HG03280 (cell line): ENCODE measurements around the gene POU2F3.

Experiments
- ATAC-seq: cut with Tn5 transposase; IDR thresholded peaks from one replicate; pipeline ENCODE4 v1.9.1; 2021; ENCODE audit warnings: mild to moderate bottlenecking, moderate library complexity; ENCODE audit not compliant: unreplicated experiment

Gene POU2F3

DNA sequence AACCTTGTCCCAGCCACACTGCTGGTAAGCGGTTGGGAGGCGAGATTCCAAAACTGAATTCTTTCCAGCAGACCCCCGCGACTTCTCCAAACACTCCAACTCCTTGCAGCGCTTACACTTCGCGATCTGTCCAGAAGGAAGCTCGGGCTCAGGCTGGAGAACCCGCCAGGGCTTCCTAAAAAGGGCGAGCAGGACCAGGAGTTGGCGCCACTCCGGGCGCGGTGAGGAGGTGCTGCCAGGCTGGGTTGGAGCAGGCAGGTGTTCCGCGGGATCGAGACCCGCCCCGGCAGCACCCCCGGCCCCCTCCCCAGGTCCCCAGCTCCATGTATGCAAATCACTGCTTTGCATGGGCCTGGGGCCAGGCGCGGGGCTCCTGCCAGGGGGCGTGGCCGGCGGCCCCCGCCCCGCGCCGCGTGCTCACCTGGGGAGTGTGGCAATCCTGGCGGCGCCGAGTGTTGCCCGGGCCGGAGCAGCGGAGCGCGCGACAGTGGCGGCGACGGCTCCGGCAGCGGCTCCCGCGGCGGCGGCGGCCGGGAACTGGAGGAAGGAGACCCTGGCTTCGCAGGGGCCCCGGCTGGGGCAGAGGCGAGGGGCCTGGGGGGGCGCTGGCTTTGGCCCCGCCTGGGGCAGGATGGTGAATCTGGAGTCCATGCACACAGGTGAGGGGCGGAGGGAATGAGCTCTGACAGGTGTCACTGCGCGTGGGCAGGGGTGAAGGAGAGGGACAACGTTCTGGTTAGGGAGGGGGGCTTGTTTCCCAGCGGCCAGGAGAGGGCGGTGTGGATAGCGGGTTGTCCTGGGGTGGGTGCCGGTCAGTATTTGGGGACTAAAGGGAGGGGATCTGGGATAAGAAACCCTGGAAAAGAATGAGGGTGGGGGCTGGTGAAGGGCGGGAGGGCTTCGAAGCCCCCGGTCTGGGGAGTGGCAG, at the start of gene POU2F3:
TSS of gene POU2F3 (plus strand) at position 428 of the 928 bp plus-strand sequence. CDS start at position 632, 204 bp downstream.
- no peak for ATAC-seq

DNA sequence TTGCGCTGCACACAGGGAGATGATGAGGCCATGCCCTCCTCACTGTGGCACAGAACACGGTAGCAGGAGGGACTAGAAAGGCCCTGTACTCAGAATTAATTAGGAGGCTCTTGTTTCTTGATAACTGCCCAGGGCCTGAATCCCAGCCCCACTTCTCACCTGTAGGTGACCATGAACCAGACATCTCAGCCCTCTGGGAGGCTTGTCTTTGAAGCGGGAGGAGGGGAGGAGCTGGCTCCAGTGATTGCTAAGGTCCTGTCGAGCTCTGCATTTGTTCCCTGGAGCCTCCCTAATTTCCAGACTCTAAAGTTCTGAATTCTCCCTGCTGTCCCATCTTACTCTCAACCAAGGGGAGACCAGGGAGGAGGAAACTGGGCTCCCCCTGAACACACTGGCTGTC, 48.9 kb upstream of the POU2F3 start:
- ATAC-seq: no peak

DNA sequence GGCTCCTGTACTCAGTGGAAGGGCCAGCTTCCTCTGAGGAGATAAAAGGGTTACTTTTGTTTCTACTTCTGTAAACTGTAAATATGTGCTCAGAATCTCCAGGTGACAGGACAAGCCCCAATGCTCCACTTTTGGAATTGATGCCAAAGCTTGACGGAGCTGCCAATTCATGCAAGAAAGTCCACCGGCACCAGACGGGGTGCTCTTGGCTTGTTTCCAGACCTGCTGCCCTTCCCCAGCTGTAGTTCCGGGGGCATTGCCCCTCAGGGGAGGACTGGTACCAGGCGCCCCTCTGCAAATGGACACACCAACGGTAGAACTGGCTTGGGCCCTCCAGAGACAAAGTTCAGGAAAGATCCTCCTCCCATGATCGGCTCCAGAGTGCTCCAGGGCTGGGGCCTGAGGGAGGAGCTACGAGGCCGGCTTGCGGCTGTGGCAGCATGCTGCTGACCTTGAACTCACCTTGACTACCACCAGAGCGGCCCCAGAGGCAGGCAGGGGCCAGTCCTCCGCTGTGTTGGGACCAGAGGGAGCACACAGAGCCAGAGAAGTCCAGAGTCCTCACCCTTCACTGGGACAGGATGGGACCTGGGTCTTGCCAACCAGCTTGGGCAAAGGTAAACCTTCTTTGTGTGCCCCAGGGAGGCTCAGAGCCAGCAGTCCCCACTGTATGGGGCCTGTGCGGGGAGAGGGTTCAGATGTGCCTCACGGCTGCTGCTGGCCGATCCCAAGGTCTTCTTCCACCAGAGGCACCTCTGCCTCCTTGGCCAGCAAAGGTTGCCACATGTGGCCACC, 46.9 kb upstream of the POU2F3 start:
- ATAC-seq: no peak

DNA sequence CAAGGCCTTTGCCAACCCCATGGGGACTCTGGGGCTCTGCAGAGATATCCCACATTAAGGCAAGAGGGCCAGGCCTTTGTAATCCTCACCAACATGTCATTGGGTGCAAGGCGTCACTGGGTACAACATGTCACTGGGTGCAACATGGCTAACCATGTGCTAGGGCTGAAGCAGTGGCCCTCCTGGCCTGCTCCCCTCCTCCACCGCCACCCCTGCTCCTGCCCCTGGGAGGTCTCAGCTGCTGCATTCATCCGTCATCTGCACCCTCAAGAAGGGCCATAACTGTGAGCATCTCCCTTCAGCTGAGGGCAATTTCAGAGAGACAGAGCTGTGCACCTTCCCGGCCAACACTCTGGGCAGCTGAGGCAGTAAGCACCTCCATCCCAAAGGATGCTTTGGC, 45.8 kb upstream of the POU2F3 start:
- ATAC-seq: no peak

DNA sequence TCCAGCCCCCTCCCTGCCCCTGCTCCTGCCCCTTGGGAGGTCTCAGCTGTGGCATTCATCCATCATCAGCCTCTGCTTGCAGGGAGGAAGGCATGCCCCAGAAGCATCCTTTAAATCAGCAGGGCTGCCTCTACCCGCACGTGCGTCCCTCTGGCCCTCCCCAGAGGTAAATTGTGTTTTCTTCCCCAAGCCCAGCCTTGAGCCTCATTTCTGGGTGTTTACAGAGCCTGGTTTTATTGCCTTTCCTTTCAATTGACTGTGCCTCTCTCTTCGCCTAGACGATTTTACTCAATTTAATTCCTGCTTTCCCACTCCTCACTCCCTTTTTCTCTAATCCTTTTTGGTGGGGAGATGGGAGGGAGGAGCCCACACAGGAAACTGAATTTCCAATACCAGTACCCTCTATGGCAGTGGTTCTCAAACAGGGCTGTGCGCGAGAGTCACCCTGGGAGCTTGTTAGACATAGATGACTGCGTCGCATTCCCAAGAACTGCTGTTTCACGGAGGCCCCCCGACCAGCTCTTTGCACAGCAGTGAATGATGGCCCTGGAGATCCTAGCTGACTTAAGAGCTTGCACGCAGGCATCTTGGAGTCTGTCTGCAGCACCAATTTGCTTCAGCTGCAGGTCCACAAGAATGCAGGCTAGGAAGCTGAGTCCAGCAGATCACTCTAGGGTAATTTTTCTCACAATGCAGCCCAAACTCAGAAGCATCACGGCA, 44.2 kb upstream of the POU2F3 start:
- ATAC-seq: no peak

DNA sequence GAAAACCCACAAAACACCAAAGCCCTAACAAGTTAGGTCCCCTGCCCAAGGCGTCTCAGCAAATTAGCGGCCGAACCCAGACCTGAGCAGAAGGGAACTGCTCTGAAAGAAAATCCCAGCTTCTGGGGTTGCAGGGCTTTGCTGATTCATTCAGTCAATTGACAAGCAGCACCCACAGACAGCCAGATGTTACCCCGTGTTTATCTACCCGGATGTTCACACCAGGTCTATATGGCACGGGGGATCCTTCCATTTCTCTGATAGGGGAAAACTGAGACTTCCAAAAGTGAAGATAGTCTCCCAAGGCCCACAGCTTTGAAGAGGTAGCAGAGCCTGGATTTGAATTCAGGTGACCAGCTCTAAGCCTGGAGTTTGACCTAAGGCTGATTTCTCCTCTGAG, 43.1 kb upstream of the POU2F3 start:
- no peak for ATAC-seq

DNA sequence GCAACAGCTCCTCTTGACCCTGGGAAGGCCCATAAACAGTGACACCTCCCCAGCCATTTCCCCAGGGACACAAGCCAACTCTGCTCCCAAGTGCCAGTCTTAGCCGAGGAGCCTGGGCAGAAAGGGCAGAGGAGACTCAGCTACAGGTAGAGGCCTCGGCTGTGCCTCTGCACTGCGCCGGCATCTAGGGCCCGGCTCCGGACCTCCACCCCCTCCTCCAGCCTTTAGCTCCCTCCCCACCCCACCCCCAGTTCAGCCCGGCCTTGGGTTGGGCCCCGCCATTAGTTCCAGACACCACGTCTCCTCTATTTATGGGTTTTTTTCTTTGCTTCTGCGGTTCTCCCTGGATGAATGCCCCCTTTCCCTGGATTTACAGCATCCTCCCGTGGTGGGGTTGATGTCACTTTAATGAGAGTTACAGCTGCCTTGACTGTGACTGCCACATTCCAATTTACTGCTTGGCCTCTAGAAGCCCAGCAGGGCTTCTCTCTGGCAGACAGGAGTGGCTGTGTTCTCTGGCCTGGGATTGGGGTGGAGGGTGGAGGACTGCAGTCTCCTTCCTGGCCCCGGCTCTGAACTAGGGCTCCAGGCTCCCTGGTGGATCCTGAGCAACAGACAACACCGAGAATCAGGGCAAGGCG, 42.6 kb upstream of the POU2F3 start:
- no peak for ATAC-seq

DNA sequence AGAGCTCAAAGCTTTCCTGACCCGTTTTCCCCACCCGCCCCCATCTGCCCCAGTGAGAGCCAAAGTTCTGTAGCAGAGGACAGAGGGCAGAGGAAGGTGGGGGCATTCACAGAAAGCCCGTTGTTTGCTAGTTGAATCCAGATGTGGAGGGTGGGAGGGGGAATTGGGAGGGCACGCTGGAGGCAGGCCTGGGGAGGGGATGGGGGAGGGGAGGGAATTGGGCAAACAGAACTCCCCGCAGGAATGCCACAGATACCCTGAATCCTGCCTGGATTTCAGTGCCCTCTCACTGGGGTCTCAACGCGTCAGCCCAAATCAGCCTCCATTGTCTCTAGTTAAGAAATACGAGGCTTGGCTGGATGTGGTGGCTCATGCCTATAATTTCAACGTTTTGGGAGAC, 42.0 kb upstream of the POU2F3 start:
- no peak for ATAC-seq

DNA sequence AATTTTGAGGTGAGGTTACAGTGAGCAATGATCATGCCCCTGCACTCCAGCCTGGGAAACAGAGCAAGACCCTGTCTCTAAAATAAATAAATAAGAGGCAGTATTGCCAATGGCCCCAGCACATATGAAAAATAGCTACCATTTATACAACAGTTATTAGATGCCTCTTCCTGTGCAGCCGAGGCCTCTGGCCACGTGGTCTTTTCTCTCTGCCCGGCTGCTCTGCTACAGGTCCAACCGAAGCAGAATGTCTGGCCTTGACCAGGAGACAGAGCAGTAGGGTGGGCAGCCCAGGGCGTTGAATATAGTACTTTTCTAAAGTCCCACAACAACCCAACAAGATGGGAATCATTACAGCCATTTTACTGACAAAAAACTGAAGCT, 41.5 kb upstream of the POU2F3 start:
- ATAC-seq: no peak

DNA sequence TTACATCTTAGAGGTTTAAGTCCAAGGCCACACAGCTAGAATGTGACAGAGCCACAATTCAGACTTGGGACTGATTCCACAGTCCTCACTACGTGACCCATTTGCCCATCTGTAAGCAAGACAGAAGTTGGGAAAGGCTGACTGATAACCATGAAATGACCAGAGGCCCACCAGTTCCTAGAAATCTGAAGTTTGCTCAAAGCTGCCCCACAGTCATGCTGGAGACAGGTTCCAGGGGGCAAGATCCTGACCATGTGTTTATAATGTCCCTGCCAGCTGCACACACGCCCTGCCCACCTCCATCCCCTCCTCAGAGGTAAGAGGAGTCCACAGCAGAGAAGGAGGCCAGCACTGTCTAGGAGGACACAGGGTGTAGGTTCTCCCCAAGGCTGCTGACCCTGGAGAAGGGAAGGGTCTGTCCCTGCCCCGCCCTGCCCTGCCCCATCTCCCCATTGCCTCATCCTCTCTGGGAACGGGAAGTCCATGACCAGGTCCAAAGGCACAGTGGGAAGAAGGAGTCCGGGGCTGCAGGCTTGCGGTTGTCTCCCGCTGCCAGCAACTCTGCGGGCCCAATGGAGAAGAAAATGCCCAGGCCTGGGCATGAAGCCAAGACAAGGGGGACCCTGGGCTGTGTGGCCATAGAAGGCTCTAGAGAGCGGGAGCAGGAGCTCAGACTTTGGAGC, 41.0 kb upstream of the POU2F3 start:
- no peak for ATAC-seq

DNA sequence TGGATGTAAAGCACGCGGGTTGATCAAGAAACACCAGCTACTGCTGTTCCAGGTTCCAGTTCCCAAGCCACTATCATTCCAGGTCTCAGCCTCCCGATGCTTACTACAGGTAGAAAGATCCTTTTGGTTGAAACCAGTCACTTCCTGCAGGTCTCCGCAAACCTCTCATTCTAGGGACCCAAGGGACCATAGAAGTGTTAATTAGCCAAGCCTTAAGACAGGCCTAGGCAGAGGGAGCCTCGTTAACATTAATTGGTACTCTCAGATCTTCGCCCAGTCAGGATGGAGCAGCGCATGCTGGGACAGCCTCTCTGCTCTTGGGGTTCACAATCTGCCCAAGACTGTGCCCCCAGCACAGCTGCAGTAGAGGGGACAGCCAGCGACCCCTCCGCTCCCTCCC, 40.3 kb upstream of the POU2F3 start:
- no peak for ATAC-seq

DNA sequence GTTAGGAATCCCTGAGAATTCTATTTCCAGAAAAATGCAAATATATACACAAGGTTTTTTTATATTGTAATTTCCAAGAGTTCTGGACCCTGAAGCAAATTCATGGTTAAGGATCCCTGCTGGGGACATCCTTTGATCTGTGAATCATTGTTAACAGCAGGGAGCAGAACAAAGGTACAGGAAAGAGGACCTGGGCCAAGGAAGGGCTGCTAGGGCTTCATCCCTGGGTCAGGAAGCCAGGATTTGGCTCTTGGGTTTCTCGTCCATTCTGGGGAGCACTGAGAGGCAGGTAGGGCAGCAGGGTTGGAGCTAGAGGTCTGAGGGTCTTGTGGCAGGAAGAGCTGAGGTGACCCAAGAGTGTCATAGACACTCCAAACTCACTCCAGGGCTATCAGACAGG, 39.3 kb upstream of the POU2F3 start:
- no peak for ATAC-seq

DNA sequence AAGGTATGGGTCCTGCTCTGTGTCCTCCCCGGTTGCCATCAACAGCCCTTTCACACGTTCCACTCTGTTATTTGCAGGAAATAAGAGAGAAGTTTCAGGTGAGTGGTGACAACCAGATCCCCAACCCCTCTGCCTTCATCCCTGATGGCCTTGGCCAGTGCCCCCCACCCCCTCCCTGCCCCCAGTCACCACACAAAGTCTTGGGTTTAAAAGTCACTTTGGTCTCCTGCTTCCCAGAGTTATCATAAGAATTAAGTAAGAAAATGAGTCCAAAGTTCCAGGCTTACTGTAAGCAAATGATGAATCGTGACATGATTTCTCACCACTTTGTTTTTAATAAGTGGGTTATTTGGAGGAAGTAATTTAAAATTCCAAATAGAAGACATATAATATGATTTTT, 38.3 kb upstream of the POU2F3 start:
- no peak for ATAC-seq

DNA sequence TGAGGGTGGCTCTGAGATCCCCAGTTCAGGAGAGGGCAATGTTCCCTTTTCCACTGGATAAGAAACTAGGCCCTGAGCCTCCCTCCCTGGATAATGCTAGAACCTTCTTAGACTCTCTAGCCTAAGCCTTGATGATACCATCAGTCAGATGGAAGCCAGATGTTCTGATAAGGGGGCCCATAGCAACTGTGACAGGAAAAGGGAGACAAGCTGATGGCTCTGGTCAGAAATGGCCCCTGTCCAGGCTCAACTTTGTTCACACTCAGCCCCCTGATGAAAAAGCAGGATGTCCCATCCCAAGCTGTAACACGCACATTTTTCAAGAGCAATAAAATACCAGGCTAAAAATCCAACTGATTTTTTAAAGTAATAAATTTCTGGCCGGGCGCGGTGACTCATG, 36.3 kb upstream of the POU2F3 start:
- no peak for ATAC-seq

DNA sequence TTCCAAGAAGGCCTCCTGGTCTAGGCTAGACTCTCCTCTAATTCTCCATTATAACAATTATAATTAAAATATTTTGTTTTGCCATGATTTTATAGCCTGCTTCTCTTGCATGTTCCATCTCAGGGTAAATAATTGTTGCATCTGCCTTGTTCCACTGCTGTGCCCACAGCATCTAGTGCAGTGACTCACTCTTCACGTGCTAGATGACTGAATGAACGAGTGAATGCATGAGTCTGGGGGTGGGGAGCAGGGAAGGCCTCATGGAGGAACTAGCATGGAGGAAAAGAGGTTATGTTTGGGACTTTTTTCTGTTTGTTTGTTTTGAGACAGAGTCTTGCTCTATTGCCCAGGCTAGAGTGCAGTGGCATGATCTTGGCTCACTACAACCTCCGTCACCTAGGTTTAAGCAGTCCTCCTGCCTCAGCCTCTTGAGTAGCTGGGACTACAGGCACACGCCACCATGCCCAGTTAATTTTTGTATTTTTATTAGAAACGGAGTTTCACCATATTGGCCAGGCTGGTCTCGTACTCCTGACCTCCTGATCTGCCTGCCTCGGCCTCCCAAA, 34.3 kb upstream of the POU2F3 start:
- ATAC-seq: no peak

DNA sequence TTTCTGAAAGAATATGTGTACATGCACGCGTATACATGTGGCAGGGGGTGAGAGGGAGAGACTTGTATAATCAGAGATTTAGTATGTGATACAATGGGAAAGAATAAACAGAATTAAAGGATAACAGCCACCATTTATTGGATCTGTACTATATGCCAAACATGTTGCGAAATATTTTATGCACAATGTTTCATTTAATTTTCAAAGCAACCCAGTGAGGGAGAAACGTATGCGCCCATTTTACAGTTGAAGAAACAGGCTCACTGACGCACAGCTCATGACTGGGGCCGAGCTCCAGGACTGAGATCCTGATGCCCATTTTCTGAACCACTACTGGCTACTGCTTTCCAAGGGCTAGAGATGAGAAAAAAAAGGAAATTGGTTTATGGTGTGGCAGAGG, 32.4 kb upstream of the POU2F3 start:
- ATAC-seq: no peak

DNA sequence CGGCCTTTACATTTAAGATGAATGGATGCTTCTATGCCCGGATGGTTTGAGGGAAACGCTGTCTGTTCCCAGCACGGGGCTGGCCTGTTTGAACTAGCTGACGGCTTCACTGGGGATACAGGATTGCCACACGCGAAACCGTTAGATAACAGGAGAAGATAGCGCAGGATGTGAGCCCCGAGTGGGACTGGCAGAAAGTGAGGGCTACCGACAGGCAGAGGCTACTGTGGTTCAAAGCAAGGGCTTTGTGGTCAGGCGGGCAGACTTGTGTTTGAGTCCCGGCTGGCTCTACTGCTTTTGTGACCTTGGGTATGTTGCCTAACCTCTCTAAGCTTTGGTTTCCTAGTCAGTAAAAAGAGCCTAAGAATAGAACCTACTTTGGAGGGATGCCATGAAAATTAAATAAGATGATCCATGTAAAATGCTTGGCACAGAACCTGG, 31.9 kb upstream of the POU2F3 start:
- ATAC-seq: no peak

DNA sequence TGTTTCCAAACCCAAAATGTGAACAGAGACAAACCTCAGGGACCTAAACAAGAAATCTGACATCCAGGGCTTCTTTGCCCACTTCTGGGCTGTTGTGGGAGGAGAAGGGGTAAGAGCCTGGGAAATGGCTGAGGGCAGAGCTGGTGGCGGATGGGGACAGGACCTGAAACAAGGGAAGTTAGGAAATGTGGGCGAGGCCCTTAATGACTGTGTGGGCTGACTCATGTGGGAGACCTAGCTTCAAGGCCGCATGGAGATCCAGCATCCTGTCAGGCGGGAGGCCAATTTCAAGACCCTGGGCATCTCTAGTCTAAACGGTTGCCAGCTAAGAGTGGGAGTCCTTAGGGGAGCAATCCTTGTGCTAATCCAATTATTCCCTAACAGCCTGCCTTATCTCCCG, 31.2 kb upstream of the POU2F3 start:
- ATAC-seq: no peak

DNA sequence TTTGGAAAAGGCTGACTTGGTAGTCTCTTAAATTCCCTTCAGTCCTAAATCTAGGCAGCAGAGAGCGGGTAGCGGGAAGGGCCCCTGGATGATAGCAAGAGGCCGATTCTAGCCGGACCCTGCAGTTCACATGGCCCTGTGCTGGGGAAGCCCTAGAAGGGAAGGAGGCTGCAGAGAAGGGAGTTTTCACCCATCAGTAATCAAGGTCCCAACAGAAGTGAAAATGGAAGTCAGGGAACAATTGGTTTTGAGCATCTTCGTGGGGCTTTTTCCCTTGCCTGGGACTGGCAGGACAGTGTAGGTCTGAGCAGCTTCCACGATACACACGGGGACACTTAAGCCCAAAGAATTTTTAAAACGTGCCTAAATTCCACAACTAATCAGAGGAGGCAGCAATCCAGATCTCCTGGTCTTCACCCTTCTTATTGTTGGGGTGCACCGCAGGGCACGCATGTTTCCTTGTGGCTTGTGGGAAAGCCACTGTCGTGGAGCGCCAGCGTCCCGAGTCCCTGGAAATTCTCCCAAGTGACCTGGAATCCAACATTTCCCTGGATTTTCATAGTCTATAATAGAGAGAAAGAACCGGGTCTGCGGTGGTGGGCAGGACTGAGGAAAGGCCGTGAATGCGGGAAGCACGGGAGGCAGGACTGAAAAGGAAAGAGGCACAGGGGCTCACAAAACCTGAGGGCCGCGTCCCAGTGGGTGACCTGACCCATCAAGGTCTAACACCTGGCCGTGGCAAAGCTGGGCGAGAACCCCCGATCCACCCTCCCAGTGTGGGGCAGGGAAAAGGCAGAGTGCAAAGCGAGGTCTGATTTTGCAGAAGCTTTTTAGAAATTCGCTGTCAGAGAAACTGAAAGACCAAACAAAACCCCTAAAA, 30.0 kb upstream of the POU2F3 start:
- no peak for ATAC-seq
